OCI-LY3 (cell line): ENCODE results near the gene TBC1D22B.

ENCODE experiments used
- CTCF ChIP-seq: fragments of 200-600, 300-600 bp; sonication (generic); IDR thresholded peaks from 2 replicates; pipeline ENCODE4 v1.5.1; 2014; ENCODE audit warnings: antibody characterized with exemption, low read length, low read depth
- EZH2phosphoT487 ChIP-seq: fragments of 200-600 bp; shearing (Covaris generic); IDR thresholded peaks from 2 replicates; pipeline ENCODE4 v1.6.1; 2018; ENCODE audit warnings: antibody characterized with exemption, mixed run types, low read depth

GRCh38 chr6:37289931-37290330 lies 32.4 kb downstream of the TBC1D22B start:
- TF ChIP-seq CTCF = no peak
- TF ChIP-seq EZH2phosphoT487 = no peak
